H1 (cell line): ENCODE data around the gene KERA. TPM values are rescaled to one million over a fixed set of nuclear protein-coding genes. Genes with fewer than 3 reads are reported as not detected.

ENCODE experiments used
- CTCF ChIA-PET: fragments of 300-600 bp; sonication (Branson Sonifier 250); formaldehyde crosslinking; loops from one replicate; lab custom pipeline; 2021; ENCODE audit not compliant: partially characterized antibody; lab: Charles Lee
- POLR2A ChIA-PET: fragments of 300-600 bp; sonication (Branson Sonifier 250); formaldehyde crosslinking; loops from one replicate; lab custom pipeline; 2021; ENCODE audit warnings: inconsistent platforms; ENCODE audit not compliant: partially characterized antibody; lab: Charles Lee
- DNase-seq, 2 experiments: peaks; one replicate each; pipeline versions ENCODE4 v3.0.0 to v3.0.0-alpha.2; 2010 to 2022; ENCODE audit warnings: low spot score in 2 of 2, low read depth in 1 of 2, mixed read lengths in 1 of 2
- FAIRE-seq: peaks from 2 replicates; lab custom pipeline; 2011; peaks lifted over from hg19 to GRCh38; lab: Jason Lieb, UNC
- H2AFZ ChIP-seq: 2 replicates; pipeline ENCODE4 v1.8.1; 2012; ENCODE audit warnings: low read length, inconsistent platforms
- H2AK5ac ChIP-seq: 2 replicates; pipeline ENCODE4 v1.6.1; 2013; ENCODE audit warnings: low read depth, low read length
- H2BK120ac ChIP-seq: replicated peaks from 2 replicates; pipeline ENCODE3; 2013; ENCODE audit warnings: low read depth, low read length, inconsistent platforms
- H2BK12ac ChIP-seq: 2 replicates; pipeline ENCODE4 v1.6.1; 2013; ENCODE audit warnings: low read depth, low read length
- H2BK15ac ChIP-seq: 2 replicates; pipeline ENCODE4 v1.6.1; 2013; ENCODE audit warnings: low read length
- H2BK20ac ChIP-seq: 2 replicates; pipeline ENCODE4 v1.6.1; 2013; ENCODE audit warnings: low read length
- H2BK5ac ChIP-seq: 2 replicates; pipeline ENCODE4 v1.6.1; 2013; ENCODE audit warnings: low read depth, low read length
- H3K14ac ChIP-seq: 2 replicates; pipeline ENCODE4 v1.6.1; 2013; ENCODE audit warnings: inconsistent platforms; ENCODE audit not compliant: insufficient read length
- H3K18ac ChIP-seq: 2 replicates; pipeline ENCODE4 v1.6.1; 2013; ENCODE audit warnings: low read length; ENCODE audit errors: extremely low read depth
- H3K23ac ChIP-seq: 2 replicates; pipeline ENCODE4 v1.6.1; 2013; ENCODE audit warnings: inconsistent platforms; ENCODE audit not compliant: insufficient read length
- H3K23me2 ChIP-seq: 2 replicates; pipeline ENCODE4 v1.6.1; 2013; ENCODE audit warnings: low read depth, low read length
- H3K27ac ChIP-seq: 2 replicates; pipeline ENCODE4 v1.6.1; 2011; ENCODE audit warnings: low read depth, low read length, inconsistent platforms
- H3K27me3 ChIP-seq, 4 experiments: replicated peaks in 1 of 4; 1 replicate in 1 of 4; 2 replicates in 3 of 4; pipeline versions ENCODE4 v1.6.1 to v1.8.1; 2011 to 2013; ENCODE audit warnings: low read length in 3 of 4, mild to moderate bottlenecking in 3 of 4, inconsistent platforms in 2 of 4, mixed read lengths in 2 of 4, moderate library complexity in 1 of 4; ENCODE audit not compliant: control insufficient read depth in 3 of 4, insufficient read depth in 3 of 4; ENCODE audit errors: extremely low read depth in 1 of 4
- H3K36me3 ChIP-seq, 4 experiments: 2 replicates each; pipeline versions ENCODE4 v1.6.1 to v1.8.1; 2011 to 2013; ENCODE audit warnings: mild to moderate bottlenecking in 4 of 4, low read length in 3 of 4, moderate library complexity in 2 of 4, control low read depth in 1 of 4, inconsistent platforms in 1 of 4; ENCODE audit not compliant: insufficient read depth in 4 of 4, control insufficient read depth in 2 of 4
- H3K4ac ChIP-seq: replicated peaks from 2 replicates; pipeline ENCODE3; 2013; ENCODE audit warnings: low read length, low read depth, mixed read lengths, inconsistent platforms; ENCODE audit not compliant: insufficient read length
- H3K4me1 ChIP-seq, 4 experiments: replicated peaks in 1 of 4; 1 replicate in 1 of 4; 2 replicates in 3 of 4; pipeline versions ENCODE4 v1.6.1 to v1.8.1; 2011 to 2013; ENCODE audit warnings: low read length in 3 of 4, inconsistent platforms in 2 of 4, mixed read lengths in 1 of 4; ENCODE audit not compliant: insufficient read depth in 4 of 4, control insufficient read depth in 3 of 4
- H3K4me2 ChIP-seq, 2 experiments: 2 replicates each; pipeline versions ENCODE4 v1.6.1 to v1.8.1; 2011 to 2013; ENCODE audit warnings: low read depth in 2 of 2, low read length in 2 of 2, control low read depth in 1 of 2, inconsistent platforms in 1 of 2, mild to moderate bottlenecking in 1 of 2; ENCODE audit not compliant: insufficient read depth in 1 of 2
- H3K4me3 ChIP-seq, 4 experiments: fragments of 200-600, 300-600 bp in 1 of 4; sonication (generic), shearing (Covaris generic), sonication (Bioruptor Twin) in 1 of 4; 2 replicates each; pipeline versions ENCODE4 v1.5.1 to v1.8.1; 2011 to 2016; ENCODE audit warnings: low read length in 4 of 4, low read depth in 3 of 4, control low read depth in 2 of 4, inconsistent platforms in 2 of 4, mild to moderate bottlenecking in 2 of 4, mixed read lengths in 1 of 4, moderate library complexity in 1 of 4; ENCODE audit not compliant: insufficient read depth in 2 of 4; ENCODE audit errors: extremely low read depth in 1 of 4
- H3K56ac ChIP-seq: replicated peaks from 2 replicates; pipeline ENCODE3; 2013; ENCODE audit warnings: low read depth, mild to moderate bottlenecking, mixed read lengths, low read length, inconsistent platforms; ENCODE audit not compliant: insufficient read length
- H3K79me1 ChIP-seq: 2 replicates; pipeline ENCODE4 v1.6.1; 2013; ENCODE audit warnings: low read depth, low read length, control low read depth
- H3K79me2 ChIP-seq, 2 experiments: 2 replicates each; pipeline versions ENCODE4 v1.6.1 to v1.8.1; 2012 to 2013; ENCODE audit warnings: low read length in 2 of 2, mild to moderate bottlenecking in 2 of 2, inconsistent platforms in 1 of 2; ENCODE audit not compliant: insufficient read depth in 2 of 2, control insufficient read depth in 1 of 2
- H3K9ac ChIP-seq, 4 experiments: replicated peaks in 1 of 4; 1 replicate in 1 of 4; 2 replicates in 3 of 4; pipeline versions ENCODE4 v1.6.1 to v1.8.1; 2011 to 2013; ENCODE audit warnings: low read depth in 3 of 4, low read length in 3 of 4, control low read depth in 2 of 4, mild to moderate bottlenecking in 2 of 4, moderate library complexity in 2 of 4, inconsistent platforms in 1 of 4; ENCODE audit errors: extremely low read depth in 1 of 4
- H3K9me3 ChIP-seq, 2 experiments: 2 replicates each; pipeline versions ENCODE4 v1.6.1 to v1.8.1; 2012 to 2013; ENCODE audit warnings: mild to moderate bottlenecking in 2 of 2, moderate library complexity in 2 of 2, control low read depth in 1 of 2, inconsistent platforms in 1 of 2, low read depth in 1 of 2, low read length in 1 of 2, mixed read lengths in 1 of 2; ENCODE audit not compliant: insufficient read depth in 2 of 2
- H4K20me1 ChIP-seq, 2 experiments: replicated peaks in 1 of 2; 2 replicates each; pipeline versions ENCODE3 to v1.8.1; 2011 to 2013; ENCODE audit warnings: inconsistent platforms in 2 of 2, low read length in 2 of 2, mild to moderate bottlenecking in 1 of 2; ENCODE audit not compliant: insufficient read depth in 2 of 2, control insufficient read depth in 1 of 2
- H4K5ac ChIP-seq: 2 replicates; pipeline ENCODE4 v1.6.1; 2013; ENCODE audit warnings: low read length, low read depth, mixed read lengths, inconsistent platforms; ENCODE audit not compliant: insufficient read length
- H4K8ac ChIP-seq: 2 replicates; pipeline ENCODE4 v1.8.0; 2013; ENCODE audit warnings: mild to moderate bottlenecking, moderate library complexity, low read length, inconsistent platforms; ENCODE audit not compliant: insufficient read depth; ENCODE audit errors: extremely low read depth
- H4K91ac ChIP-seq: replicated peaks from 2 replicates; pipeline ENCODE3; 2013; ENCODE audit warnings: low read length, mixed read lengths, inconsistent platforms; ENCODE audit not compliant: insufficient read length
- CHD1 ChIP-seq: IDR thresholded peaks from 2 replicates; pipeline ENCODE4 v1.6.1; 2012; ENCODE audit warnings: low read depth, low read length, improper control_type of control experiment
- EGR1 ChIP-seq: IDR thresholded peaks from 2 replicates; pipeline ENCODE4 v1.6.1; 2011; ENCODE audit warnings: low read depth, low read length, borderline replicate concordance
- PHF8 ChIP-seq: fragments of 200-600 bp; sonication (generic); conservative IDR thresholded peaks from 2 replicates; pipeline ENCODE4 v1.7.1; 2012; ENCODE audit warnings: low read depth, mild to moderate bottlenecking, inconsistent platforms, low read length, moderate library complexity
- SP1 ChIP-seq: IDR thresholded peaks from 2 replicates; pipeline ENCODE4 v1.6.1; 2011; ENCODE audit warnings: low read depth, low read length
- TEAD4 ChIP-seq: IDR thresholded peaks from 2 replicates; pipeline ENCODE4 v1.6.1; 2012; ENCODE audit warnings: low read depth, low read length, inconsistent platforms, mixed read lengths
- polyA plus RNA-seq, 7 experiments: library from polyadenylated mRNA; depleted of rRNA in 3 of 7; stranded (reverse) in 5 of 7; unstranded in 2 of 7; fragments of >200 nt in 5 of 7; fragments of 200-250 nt in 2 of 7; gene quantifications; 1 replicate in 5 of 7; 2 replicates in 1 of 7; 4 replicates in 1 of 7; pipeline versions ENCODE4 v1.2.1 to v1.2.3, GENCODE V29; 2011 to 2013; ENCODE audit warnings: missing spikeins in 2 of 7, mixed read lengths in 2 of 7
- total RNA-seq: library from RNA; stranded (reverse); fragmentation: NEBNext Ultra II Directional; extraction: Animal tissue kit (Norgen Biotek cat#: 25700); gene quantifications from 2 replicates; pipeline ENCODE4 v1.2.1, GENCODE V29; 2021
- TF ChIP-seq, protein P1 (sequence below), 3 experiments: IDR thresholded peaks; 1 replicate in 2 of 3; 2 replicates in 1 of 3; pipeline versions ENCODE4 v1.5.1 to v1.6.1; 2011; ENCODE audit warnings: low read length in 3 of 3, mild to moderate bottlenecking in 3 of 3, inconsistent platforms in 2 of 3, low read depth in 1 of 3, moderate library complexity in 1 of 3; ENCODE audit not compliant: insufficient read depth in 1 of 3; ENCODE audit errors: control extremely low read depth in 1 of 3
- TF ChIP-seq, protein P2 (sequence below): IDR thresholded peaks from 2 replicates; pipeline ENCODE4 v1.6.1; 2012; ENCODE audit warnings: low read length, inconsistent platforms
- TF ChIP-seq, protein P3 (sequence below): IDR thresholded peaks from 2 replicates; pipeline ENCODE4 v1.6.1; 2011; ENCODE audit warnings: low read length, improper control_type of control experiment

Gene KERA
- total and polyA plus RNA-seq, 2 of the 8 experiments (the other 6 are each of a cell fraction or from before 2014, with no cell fraction given): not detected

- Histone ChIP-seq H2BK20ac (no peak overlapping the region), H3K4ac (no peak overlapping the region), H2AK5ac (no peak overlapping the region), H3K27ac (no peak overlapping the region), H3K9me3 (peaks cover 0 to 4% of the 10 kb centered on the region in 2 experiments; a peak in 1 of 4 replicates), H4K20me1 (no peaks in the 10 kb centered on the region), H2AFZ (no peak overlapping the region), H3K27me3 (no peaks in the 10 kb centered on the region), H3K23me2 (no peaks in the 10 kb centered on the region), H4K5ac (no peak overlapping the region), H2BK15ac (no peak overlapping the region), H3K4me2 (no peak overlapping the region), H3K9ac (no peak overlapping the region), H3K23ac (no peak overlapping the region), H2BK5ac (no peak overlapping the region), H3K4me1 (no peaks in the 10 kb centered on the region), H3K18ac (no peak overlapping the region), H2BK120ac (no peak overlapping the region), H3K56ac (no peak overlapping the region), H3K79me2 (no peaks in the 10 kb centered on the region), H4K8ac (no peak overlapping the region), H2BK12ac (no peak overlapping the region), H3K36me3 (no peaks in the 10 kb centered on the region), H3K4me3 (no peak overlapping the region), H3K14ac (no peak overlapping the region), H4K91ac (no peak overlapping the region), H3K79me1 (no peaks in the 10 kb centered on the region)
- DNase-seq (no peak), FAIRE-seq (no peak)
- CTCF ChIA-PET: interaction anchor here (3.4 kb wide), 1 partner anchor 14 kb away, joined by 15 read pairs; no protein-coding TSS in a partner anchor
- POLR2A ChIA-PET: no interaction called here
- TF ChIP-seq EGR1 (no peak), CHD1 (no peak), SP1 (no peak), TEAD4 (no peak), PHF8 (no peak)
- TF ChIP-seq, protein P1, sequence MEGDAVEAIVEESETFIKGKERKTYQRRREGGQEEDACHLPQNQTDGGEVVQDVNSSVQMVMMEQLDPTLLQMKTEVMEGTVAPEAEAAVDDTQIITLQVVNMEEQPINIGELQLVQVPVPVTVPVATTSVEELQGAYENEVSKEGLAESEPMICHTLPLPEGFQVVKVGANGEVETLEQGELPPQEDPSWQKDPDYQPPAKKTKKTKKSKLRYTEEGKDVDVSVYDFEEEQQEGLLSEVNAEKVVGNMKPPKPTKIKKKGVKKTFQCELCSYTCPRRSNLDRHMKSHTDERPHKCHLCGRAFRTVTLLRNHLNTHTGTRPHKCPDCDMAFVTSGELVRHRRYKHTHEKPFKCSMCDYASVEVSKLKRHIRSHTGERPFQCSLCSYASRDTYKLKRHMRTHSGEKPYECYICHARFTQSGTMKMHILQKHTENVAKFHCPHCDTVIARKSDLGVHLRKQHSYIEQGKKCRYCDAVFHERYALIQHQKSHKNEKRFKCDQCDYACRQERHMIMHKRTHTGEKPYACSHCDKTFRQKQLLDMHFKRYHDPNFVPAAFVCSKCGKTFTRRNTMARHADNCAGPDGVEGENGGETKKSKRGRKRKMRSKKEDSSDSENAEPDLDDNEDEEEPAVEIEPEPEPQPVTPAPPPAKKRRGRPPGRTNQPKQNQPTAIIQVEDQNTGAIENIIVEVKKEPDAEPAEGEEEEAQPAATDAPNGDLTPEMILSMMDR (IDR thresholded peaks at IDR 0.05; ENCODE audit: control extremely low read depth in 1 of 3, insufficient read depth in 1 of 3, low read depth in 1 of 3, low read length in 3 of 3): no peak
- TF ChIP-seq, protein P2, sequence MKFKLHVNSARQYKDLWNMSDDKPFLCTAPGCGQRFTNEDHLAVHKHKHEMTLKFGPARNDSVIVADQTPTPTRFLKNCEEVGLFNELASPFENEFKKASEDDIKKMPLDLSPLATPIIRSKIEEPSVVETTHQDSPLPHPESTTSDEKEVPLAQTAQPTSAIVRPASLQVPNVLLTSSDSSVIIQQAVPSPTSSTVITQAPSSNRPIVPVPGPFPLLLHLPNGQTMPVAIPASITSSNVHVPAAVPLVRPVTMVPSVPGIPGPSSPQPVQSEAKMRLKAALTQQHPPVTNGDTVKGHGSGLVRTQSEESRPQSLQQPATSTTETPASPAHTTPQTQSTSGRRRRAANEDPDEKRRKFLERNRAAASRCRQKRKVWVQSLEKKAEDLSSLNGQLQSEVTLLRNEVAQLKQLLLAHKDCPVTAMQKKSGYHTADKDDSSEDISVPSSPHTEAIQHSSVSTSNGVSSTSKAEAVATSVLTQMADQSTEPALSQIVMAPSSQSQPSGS: no peak
- TF ChIP-seq, protein P3, sequence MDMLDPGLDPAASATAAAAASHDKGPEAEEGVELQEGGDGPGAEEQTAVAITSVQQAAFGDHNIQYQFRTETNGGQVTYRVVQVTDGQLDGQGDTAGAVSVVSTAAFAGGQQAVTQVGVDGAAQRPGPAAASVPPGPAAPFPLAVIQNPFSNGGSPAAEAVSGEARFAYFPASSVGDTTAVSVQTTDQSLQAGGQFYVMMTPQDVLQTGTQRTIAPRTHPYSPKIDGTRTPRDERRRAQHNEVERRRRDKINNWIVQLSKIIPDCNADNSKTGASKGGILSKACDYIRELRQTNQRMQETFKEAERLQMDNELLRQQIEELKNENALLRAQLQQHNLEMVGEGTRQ: no peak
Observed at GRCh38 chr12:91094032-91094662, 36.3 kb upstream of the KERA start.
